HUDEP-2 (cell line): ENCODE results near the gene TMEM212.

Experiments
- DNase-seq, 76 experiments: peaks; one replicate each; lab custom pipeline; 2025; ENCODE audit not compliant: unreplicated experiment in 76 of 76; lab: John Stamatoyannopoulos, UW

Gene TMEM212

GRCh38 chr3:171832989-171833388, 10.2 kb upstream of the TMEM212 start:
- DNase-seq, result no peak

- peak in 6 of 76 experiments; percentile 1 to 32 (median 9) for DNase-seq
These were observed 9.2 kb upstream of the TMEM212 start for GRCh38 chr3:171833789-171834460.

GRCh38 chr3:171834461-171834801, 8.7 kb upstream of the TMEM212 start:
- DNase-seq, result no peak

GRCh38 chr3:171835116-171835515, 8.0 kb upstream of the TMEM212 start:
- no peak for DNase-seq

DNA sequence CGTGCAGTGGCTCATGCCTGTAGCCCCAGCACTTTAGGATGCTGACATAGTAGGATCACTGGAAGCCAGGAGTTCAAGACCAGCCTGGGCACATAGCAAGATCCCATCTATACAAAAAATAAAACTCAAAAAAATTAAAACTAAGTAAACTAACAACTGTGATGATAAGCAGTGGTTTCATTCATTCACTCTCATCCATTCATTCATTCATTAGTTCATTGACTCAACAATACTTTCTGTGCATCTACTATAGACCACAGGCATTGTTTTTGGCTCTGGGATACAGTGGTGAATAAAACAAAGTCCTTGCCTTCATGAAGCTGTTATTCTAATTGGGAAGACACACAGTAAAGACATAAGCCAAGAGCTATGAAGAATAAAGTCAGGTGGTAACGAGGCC, 7.5 kb upstream of the TMEM212 start:
- DNase-seq, result no peak

DNA sequence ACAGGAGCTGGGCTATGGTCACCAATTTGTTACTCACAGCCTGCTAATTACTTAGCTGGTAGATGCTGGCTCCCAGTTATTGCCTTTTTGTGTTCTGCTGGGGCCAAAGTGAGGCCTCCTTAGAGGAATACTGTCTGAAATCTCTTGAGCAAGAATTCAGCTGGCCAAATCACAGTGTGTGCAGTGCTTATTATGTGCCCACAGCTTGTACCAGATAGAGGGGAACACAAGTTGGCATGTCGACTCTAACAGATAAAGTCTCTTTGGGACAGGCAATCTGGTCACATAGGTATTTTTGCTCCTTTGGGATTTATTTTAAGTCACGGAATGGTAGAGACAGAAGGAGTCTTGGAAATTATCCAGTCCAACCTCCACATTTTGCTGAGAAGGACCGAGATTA, 6.3 kb upstream of the TMEM212 start:
- DNase-seq, result no peak

DNA sequence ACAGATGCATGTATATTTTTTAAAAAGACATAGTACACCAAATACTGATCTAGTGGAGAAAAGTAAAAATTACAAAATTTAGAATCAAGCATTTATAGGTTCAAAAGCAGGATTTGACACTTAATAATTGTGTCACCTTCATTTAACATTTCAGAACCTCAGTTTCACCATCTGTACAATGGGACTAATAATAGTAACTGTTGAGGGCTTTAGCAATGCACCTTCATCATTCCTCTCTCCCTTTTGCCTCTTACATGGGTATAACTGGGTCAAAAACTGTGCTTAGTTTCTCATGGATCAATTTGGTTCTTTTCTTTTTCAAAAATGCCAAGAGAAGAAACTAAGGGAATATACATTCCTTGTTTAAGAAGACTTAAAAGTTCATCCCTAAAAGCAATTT, 5.5 kb upstream of the TMEM212 start:
- DNase-seq, result no peak

GRCh38 chr3:171838218-171838720, 4.9 kb upstream of the TMEM212 start:
- no peak for DNase-seq

DNA sequence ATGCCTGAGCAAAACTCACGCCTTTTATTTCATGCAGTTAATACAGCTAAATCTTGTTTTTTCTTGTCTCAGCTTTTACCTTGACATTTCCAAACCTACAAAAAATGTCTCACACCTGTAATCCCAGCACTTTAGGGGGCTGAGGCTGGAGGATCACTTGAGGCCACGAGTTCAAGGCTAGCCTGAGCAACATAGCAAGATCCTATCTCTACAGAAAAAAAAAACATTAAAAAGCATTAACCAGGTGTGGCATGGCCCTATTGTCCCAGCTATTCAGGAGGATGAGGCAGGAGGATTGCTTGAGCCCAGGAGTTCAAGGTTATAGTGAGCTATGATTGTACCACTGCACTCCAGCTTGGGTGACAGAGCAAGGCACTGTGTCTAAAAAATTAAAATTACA, 3.9 kb upstream of the TMEM212 start:
- DNase-seq, result no peak

GRCh38 chr3:171840445-171840810, 2.7 kb upstream of the TMEM212 start:
- DNase-seq, result no peak

- no peak for DNase-seq
These were observed 2.1 kb upstream of the TMEM212 start for GRCh38 chr3:171840811-171841619.

DNA sequence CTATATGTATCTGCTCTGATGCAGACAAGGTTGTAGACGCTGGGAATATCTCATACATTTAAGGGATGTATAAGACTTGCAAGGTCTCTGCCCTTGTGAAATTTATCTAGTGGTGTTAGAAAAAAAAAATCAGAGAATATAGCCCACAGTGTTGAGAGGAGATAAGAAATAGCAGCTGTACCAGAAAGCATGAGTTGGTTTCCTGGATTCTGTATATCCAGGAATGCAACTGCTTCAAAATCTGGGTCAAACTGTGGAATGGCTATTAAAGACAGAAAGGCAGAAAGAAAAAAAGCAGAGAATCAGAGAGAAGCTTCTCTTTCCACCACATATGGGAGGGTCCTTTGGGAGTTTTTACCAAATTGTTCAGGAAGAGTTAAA, 1.5 kb upstream of the TMEM212 start:
- no peak for DNase-seq

DNA sequence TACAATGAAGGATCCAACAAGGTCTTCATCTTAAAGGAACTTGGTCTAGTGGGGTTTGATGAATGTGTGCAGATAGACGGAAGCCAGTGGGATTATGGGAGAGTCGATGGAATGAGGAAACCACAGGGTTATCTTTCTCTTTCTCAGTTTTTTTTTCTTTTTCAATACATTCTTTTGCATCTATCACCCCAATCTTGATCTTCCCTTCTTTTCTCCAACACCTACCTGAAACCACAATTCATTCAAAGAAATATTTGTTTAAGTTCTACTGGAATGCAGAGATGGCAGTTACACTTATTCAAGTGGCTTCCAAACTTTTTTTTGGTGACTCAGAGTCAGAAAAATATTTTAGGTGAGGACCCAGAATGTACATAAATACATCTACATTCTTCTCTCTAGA, 1.7 kb downstream of the TMEM212 start:
- no peak for DNase-seq

DNA sequence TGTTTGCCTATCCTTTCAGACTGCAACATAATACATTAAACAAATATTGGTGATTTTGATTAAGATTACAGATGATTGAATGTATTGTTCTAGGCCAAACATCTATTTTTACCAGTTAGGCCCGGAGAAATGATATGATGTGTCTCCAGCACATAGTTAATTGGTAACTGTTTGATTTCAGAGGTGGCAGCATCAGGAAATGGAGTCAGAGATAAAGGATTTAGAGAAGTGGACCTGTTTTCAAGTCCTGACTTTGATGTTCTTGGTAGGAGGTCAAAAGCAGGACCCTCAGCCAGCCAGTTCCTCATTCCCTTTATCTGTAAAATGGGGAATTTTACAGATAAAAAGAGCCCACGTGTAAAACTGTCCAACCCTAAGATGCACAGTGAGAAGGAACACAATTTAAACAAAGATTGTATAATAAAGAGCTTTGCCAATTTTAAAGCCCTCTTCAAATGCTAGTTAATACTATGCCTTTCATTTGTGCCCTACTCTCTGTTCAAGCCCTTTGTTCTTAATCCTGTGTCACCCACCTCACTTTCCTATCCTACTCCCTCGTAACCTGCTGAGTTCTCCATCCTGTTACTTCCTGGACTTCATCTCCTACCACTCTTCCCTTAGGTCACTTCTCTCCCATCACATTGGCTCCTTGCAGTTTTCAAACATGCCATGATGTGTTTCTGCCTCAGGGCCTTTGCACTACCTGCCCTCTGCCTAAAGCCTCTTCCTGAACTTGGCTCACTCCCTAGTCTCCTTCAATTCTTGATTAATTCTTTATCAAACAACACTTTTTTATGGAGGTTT, 2.5 kb downstream of the TMEM212 start:
- no peak for DNase-seq

GRCh38 chr3:171846597-171846996, 3.4 kb downstream of the TMEM212 start:
- no peak for DNase-seq

- DNase-seq, result no peak
These were observed 4.0 kb downstream of the TMEM212 start for GRCh38 chr3:171847133-171847532.

GRCh38 chr3:171847595-171848259, 4.6 kb downstream of the TMEM212 start:
- no peak for DNase-seq

DNA sequence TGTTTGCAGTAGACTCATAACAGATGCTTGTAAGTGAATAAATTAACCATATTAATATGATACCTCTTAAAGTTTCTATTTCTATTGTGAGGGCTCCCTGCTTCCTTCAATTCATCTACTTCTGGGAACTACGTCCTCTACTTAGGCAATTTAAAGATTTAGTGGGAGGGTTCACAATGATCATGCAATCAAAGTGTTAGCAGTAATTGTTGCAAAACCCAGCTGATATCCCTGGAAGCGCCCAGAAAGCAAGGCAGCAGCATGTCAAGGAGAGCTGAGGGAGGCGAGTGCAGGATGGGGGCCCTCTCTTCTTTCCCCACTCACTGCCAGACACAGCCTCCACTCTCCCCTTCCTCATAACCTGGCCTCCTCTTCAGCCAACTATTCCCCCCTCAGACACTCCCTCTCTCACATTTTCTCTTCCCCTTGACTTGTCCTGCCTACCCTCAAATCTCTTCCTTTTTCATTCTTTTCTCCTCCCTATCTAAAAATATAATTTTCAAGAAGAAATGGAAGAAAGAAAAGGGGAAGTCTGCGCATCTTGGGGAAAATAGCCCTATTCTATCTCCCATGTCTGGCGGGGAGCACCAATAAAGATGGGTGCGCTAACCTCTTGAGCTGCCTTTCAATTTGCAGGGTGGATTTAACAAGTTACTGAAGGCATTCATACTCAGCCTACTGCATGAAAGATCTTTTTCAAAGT, 6.6 kb downstream of the TMEM212 start:
- no peak for DNase-seq

DNA sequence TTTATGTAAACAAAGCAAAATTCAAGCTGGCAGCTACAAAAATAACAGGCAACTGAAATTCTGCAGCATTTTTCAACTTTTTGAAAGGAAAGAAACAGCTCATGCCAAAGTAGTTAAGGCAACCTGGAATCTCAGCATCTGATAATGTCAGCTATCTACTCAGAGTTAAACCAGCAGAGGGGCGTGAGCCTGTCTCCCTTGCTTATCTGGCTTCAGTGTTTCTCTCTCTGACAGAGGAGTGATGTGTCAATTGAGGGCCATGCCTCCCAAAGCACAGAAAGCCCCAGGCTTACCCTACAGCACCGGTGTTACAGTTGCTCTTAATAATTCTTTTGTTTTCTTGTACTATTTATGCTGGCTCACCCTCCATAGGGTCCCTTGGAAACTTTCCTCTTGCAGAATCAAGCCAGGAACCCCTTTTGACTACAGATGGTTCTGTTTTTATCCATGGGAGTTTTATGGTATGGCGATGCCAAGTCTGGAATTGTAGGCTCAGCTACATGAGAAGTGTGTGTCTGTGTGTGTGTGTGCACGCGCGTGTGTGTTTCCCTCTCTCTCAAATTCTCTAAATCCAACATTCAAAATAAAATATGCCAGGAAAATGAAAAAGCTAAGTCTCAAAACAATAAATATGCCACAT, 7.3 kb downstream of the TMEM212 start:
- DNase-seq, result peak in 11 of 76 experiments; percentile 3 to 51 (median 16)
